ENCODE measurements around the gene LRRK1.

GRCh38 chr15:100939791-100940190 is 20.6 kb downstream of the LRRK1 start:
- TF ChIP-seq POLR2A (IDR thresholded peaks at IDR 0.05; ENCODE audit: low read length) (no peak), GATA1 (IDR thresholded peaks at IDR 0.05; ENCODE audit: low read depth, low read length) (no peak)
